ENCODE data around the gene PET100.

DNA sequence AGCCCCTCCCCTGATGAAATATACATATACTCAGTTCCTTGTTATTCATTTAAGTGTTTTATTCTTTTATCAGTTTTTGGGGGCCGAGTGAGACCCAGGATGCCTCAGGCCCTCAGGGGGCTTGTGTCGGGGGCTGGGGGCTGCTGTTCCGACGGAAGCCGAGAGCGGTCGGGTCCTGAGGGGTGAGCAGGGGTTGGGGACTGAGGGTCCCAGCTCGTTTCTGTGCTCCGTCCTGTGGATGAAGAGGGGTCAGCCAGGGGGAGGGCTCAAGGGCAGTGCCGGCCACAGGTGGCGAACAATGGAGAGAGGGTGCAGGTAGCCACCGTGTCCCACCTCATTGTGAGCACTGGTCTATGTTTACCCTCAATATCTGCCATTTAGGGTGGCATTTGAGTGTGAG lies 2.0 kb downstream of the PET100 start:
- TF ChIP-seq EZH2phosphoT487 (IDR thresholded peaks at IDR 0.05; ENCODE audit: borderline replicate concordance, low read length) (no peak), EZH2 (IDR thresholded peaks at IDR 0.05; ENCODE audit: low read length, unreplicated experiment) (no peak)

Data from PC-3 (cell line).